Measurements from ENCODE around the gene MT1G. TPM values are rescaled to one million over a fixed set of nuclear protein-coding genes. Genes with fewer than 3 reads are reported as not detected.
"Not testable (repeated sequence)": the region's sequence is repeated elsewhere in the genome, so short reads cannot be mapped to it uniquely, and the experiment has no call there.

MT1G gene
- total RNA-seq: not detected in 2 replicates

GRCh38 chr16:56667581-56668571 lies at the start of gene MT1G:
Gene MT1G (minus strand): TSS chr16:56668065. CDS start chr16:56667993, 72 bp downstream.
- DNase-seq (ENCODE audit: low read depth in 2 of 2): no peak

- DNase-seq (ENCODE audit: low read depth in 2 of 2): not testable (repeated sequence)
These were observed 49.7 kb upstream of the MT1G start for GRCh38 chr16:56717532-56717931.

- no peak for DNase-seq (ENCODE audit: low read depth in 2 of 2)
These were observed 48.9 kb upstream of the MT1G start for GRCh38 chr16:56716761-56717160.

- no peak for DNase-seq (ENCODE audit: low read depth in 2 of 2)
These were observed 47.3 kb upstream of the MT1G start for GRCh38 chr16:56715126-56715525.

- DNase-seq (ENCODE audit: low read depth in 2 of 2): no peak
These were observed 45.9 kb upstream of the MT1G start for GRCh38 chr16:56713794-56714193.

- DNase-seq (ENCODE audit: low read depth in 2 of 2): no peak
These were observed 44.0 kb upstream of the MT1G start for GRCh38 chr16:56711862-56712261.

GRCh38 chr16:56710181-56710737 lies 42.4 kb upstream of the MT1G start:
- DNase-seq (ENCODE audit: low read depth in 2 of 2): no peak

GRCh38 chr16:56709443-56710040 lies 41.7 kb upstream of the MT1G start:
- DNase-seq (ENCODE audit: low read depth in 2 of 2): no peak

GRCh38 chr16:56708525-56709442 lies 40.9 kb upstream of the MT1G start:
- DNase-seq (ENCODE audit: low read depth in 2 of 2): peak in 1 of 2 donors; percentile 60

- no peak for DNase-seq (ENCODE audit: low read depth in 2 of 2)
These were observed 35.0 kb upstream of the MT1G start for GRCh38 chr16:56702836-56703235.

GRCh38 chr16:56701534-56701933 lies 33.7 kb upstream of the MT1G start:
- DNase-seq (ENCODE audit: low read depth in 2 of 2): no peak

- DNase-seq (ENCODE audit: low read depth in 2 of 2): no peak
These were observed 32.8 kb upstream of the MT1G start for GRCh38 chr16:56700631-56701030.

GRCh38 chr16:56700195-56700594 lies 32.3 kb upstream of the MT1G start:
- no peak for DNase-seq (ENCODE audit: low read depth in 2 of 2)

GRCh38 chr16:56697456-56698155 lies 29.7 kb upstream of the MT1G start:
- DNase-seq (ENCODE audit: low read depth in 2 of 2): no peak

- no peak for DNase-seq (ENCODE audit: low read depth in 2 of 2)
These were observed 27.4 kb upstream of the MT1G start for GRCh38 chr16:56695246-56695645.

GRCh38 chr16:56691885-56692284 lies 24.0 kb upstream of the MT1G start:
- no peak for DNase-seq (ENCODE audit: low read depth in 2 of 2)

- no peak for DNase-seq (ENCODE audit: low read depth in 2 of 2)
These were observed 22.7 kb upstream of the MT1G start for GRCh38 chr16:56690420-56691122.

- peak in 1 of 2 donors; percentile 18 for DNase-seq (ENCODE audit: low read depth in 2 of 2)
These were observed 21.3 kb upstream of the MT1G start for GRCh38 chr16:56689171-56689570.

- DNase-seq (ENCODE audit: low read depth in 2 of 2): no peak
These were observed 20.9 kb upstream of the MT1G start for GRCh38 chr16:56688762-56689161.

- DNase-seq (ENCODE audit: low read depth in 2 of 2): no peak
These were observed 18.9 kb upstream of the MT1G start for GRCh38 chr16:56686758-56687157.
